ENCODE data around the gene FCSK.

Gene FCSK

GRCh38 chr16:70480127-70481105 lies 26.0 kb downstream of the FCSK start:
- no peak for DNase-seq

- DNase-seq = no peak
These were observed 27.6 kb downstream of the FCSK start for GRCh38 chr16:70481929-70482536.

GRCh38 chr16:70482624-70483023 lies 28.2 kb downstream of the FCSK start:
- no peak for DNase-seq

- peak in 1 of 2 experiments; percentile 8 for DNase-seq
These were observed 29.0 kb downstream of the FCSK start for GRCh38 chr16:70483426-70483825.

GRCh38 chr16:70484867-70485266 lies 30.5 kb downstream of the FCSK start:
- DNase-seq = no peak

- no peak for DNase-seq
These were observed 35.9 kb downstream of the FCSK start for GRCh38 chr16:70490261-70490660.

GRCh38 chr16:70493802-70494201 lies 39.4 kb downstream of the FCSK start:
- no peak for DNase-seq

- DNase-seq = no peak
These were observed 39.9 kb downstream of the FCSK start for GRCh38 chr16:70494202-70494770.

- no peak for DNase-seq
These were observed 40.4 kb downstream of the FCSK start for GRCh38 chr16:70494777-70495176.

- no peak for DNase-seq
These were observed 41.2 kb downstream of the FCSK start for GRCh38 chr16:70495425-70496182.

- no peak for DNase-seq
These were observed 42.1 kb downstream of the FCSK start for GRCh38 chr16:70496513-70496912.

GRCh38 chr16:70508752-70509151 lies 54.4 kb downstream of the FCSK start:
- no peak for DNase-seq

- no peak for DNase-seq
These were observed 55.8 kb downstream of the FCSK start for GRCh38 chr16:70510216-70510615.

- DNase-seq = no peak
These were observed 57.4 kb downstream of the FCSK start for GRCh38 chr16:70511833-70512232.

- no peak for DNase-seq
These were observed 58.1 kb downstream of the FCSK start for GRCh38 chr16:70512456-70512855.

GRCh38 chr16:70520612-70521297 lies 66.4 kb downstream of the FCSK start:
- no peak for DNase-seq

- DNase-seq = no peak
These were observed 68.1 kb downstream of the FCSK start for GRCh38 chr16:70522216-70523075.

GRCh38 chr16:70523076-70523742 lies 68.8 kb downstream of the FCSK start, which contains the start of gene COG4:
COG4 (minus strand) TSS chr16:70523554; CDS start chr16:70523543, 11 bp downstream.
- DNase-seq = peak; percentile 41 to 60

- DNase-seq = peak in 1 of 2 experiments; percentile 45
These were observed 69.5 kb downstream of the FCSK start, which contains the start of gene SF3B3 for GRCh38 chr16:70523743-70524398. SF3B3 (plus strand) TSS chr16:70523816; CDS start chr16:70526657, 2,841 bp downstream.

- DNase-seq = peak in 1 of 2 experiments; percentile 13
These were observed 70.0 kb downstream of the FCSK start for GRCh38 chr16:70524399-70524825.
